SU-DHL-6 (cell line): ENCODE results near the gene ZNF562.

ENCODE experiments used
- H2AFZ ChIP-seq: fragments of 200-600 bp; sonication (generic); 2 replicates; pipeline ENCODE4 v1.6.1; 2014; ENCODE audit warnings: low read depth, mild to moderate bottlenecking, moderate library complexity, mixed read lengths, antibody characterized with exemption, low read length; ENCODE audit not compliant: severe bottlenecking
- H3F3A ChIP-seq: fragments of 200-600 bp; shearing (Covaris generic); 2 replicates; pipeline ENCODE4 v1.6.0; 2016; ENCODE audit warnings: antibody characterized with exemption, mild to moderate bottlenecking; ENCODE audit not compliant: insufficient read depth
- H3K27ac ChIP-seq: fragments of 200-600 bp; sonication (generic); 2 replicates; pipeline ENCODE4 v1.5.1; 2016; ENCODE audit warnings: low read depth, mild to moderate bottlenecking, low read length, moderate library complexity, mixed read lengths
- H3K27me3 ChIP-seq: fragments of 200-600 bp; sonication (generic), shearing (Covaris generic); 2 replicates; pipeline ENCODE4 v1.6.0; 2014; ENCODE audit warnings: mild to moderate bottlenecking, low read length
- H3K36me3 ChIP-seq: fragments of 200-600 bp; sonication (generic); 2 replicates; pipeline ENCODE4 v1.6.1; 2014; ENCODE audit warnings: mild to moderate bottlenecking, low read length, mixed read lengths
- H3K4me2 ChIP-seq: fragments of 300-600, 200-600 bp; shearing (Covaris generic), sonication (generic); 2 replicates; pipeline ENCODE4 v1.6.0; 2014; ENCODE audit warnings: low read length, low read depth, mild to moderate bottlenecking; ENCODE audit not compliant: poor library complexity, severe bottlenecking
- H3K4me3 ChIP-seq: fragments of 200-600 bp; sonication (generic); 2 replicates; pipeline ENCODE4 v1.5.1; 2014; ENCODE audit warnings: antibody characterized with exemption, low read length, mild to moderate bottlenecking, mixed read lengths; ENCODE audit not compliant: insufficient read depth, poor library complexity, severe bottlenecking
- H3K79me2 ChIP-seq: fragments of 200-600 bp; sonication (generic); 2 replicates; pipeline ENCODE4 v1.6.1; 2014; ENCODE audit warnings: mild to moderate bottlenecking, low read length, moderate library complexity; ENCODE audit not compliant: insufficient read depth
- H3K9ac ChIP-seq: fragments of 200-600 bp; sonication (generic); 2 replicates; pipeline ENCODE4 v1.7.0; 2014; ENCODE audit warnings: mild to moderate bottlenecking, low read length
- H3K9me2 ChIP-seq: fragments of 200-600 bp; sonication (generic); replicated peaks from 2 replicates; pipeline ENCODE4 v1.6.1; 2014; ENCODE audit warnings: low read length; ENCODE audit not compliant: insufficient read depth
- H3K9me3 ChIP-seq: fragments of 200-600 bp; sonication (generic); 2 replicates; pipeline ENCODE4 v1.6.1; 2014; ENCODE audit warnings: low read length, mixed read lengths; ENCODE audit not compliant: insufficient read depth
- H4K20me1 ChIP-seq: fragments of 200-600 bp; sonication (generic); 2 replicates; pipeline ENCODE4 v1.6.1; 2014; ENCODE audit warnings: low read depth, mild to moderate bottlenecking, antibody characterized with exemption, low read length, moderate library complexity, mixed read lengths
- CTCF ChIP-seq: fragments of 200-600 bp; sonication (generic); IDR thresholded peaks from one replicate; pipeline ENCODE4 v1.5.1; 2017; ENCODE audit warnings: antibody characterized with exemption, mild to moderate bottlenecking, low read length, moderate library complexity; ENCODE audit not compliant: insufficient read depth, poor library complexity, severe bottlenecking
- EZH2phosphoT487 ChIP-seq: fragments of 200-600 bp; sonication (generic), shearing (Covaris generic); conservative IDR thresholded peaks from 2 replicates; pipeline ENCODE4 v1.6.1; 2018; ENCODE audit warnings: mild to moderate bottlenecking, antibody characterized with exemption, low read length, moderate library complexity, mixed read lengths

Gene ZNF562

GRCh38 chr19:9720541-9720940, 45.6 kb upstream of the ZNF562 start:
- TF ChIP-seq EZH2phosphoT487 (no peak), CTCF (no peak)
- Histone ChIP-seq H3K9me2 (no peaks in the 10 kb centered on the region), H3F3A (no peaks in the 10 kb centered on the region), H3K9ac (no peak overlapping the region), H4K20me1 (no peaks in the 10 kb centered on the region), H3K79me2 (no peaks in the 10 kb centered on the region), H3K9me3 (no peaks in the 10 kb centered on the region), H3K4me3 (no peak overlapping the region), H3K36me3 (no peaks in the 10 kb centered on the region), H3K4me2 (no peak overlapping the region), H2AFZ (no peak overlapping the region), H3K27me3 (no peaks in the 10 kb centered on the region), H3K27ac (no peak overlapping the region)

GRCh38 chr19:9711815-9712214, 36.9 kb upstream of the ZNF562 start:
- no peaks in the 10 kb centered on the region for H4K20me1 ChIP-seq
- no peak for TF ChIP-seq EZH2phosphoT487
- TF ChIP-seq CTCF = no peak
- no peaks in the 10 kb centered on the region for H3K36me3 ChIP-seq
- H3K9me3 ChIP-seq = peaks cover 5% of the 10 kb centered on the region; the same call in 1 of the 2 replicates
- no peak overlapping the region for H3K27ac ChIP-seq
- H3K27me3 ChIP-seq = no peaks in the 10 kb centered on the region
- H3K9me2 ChIP-seq = no peaks in the 10 kb centered on the region
- H3K79me2 ChIP-seq = no peaks in the 10 kb centered on the region
- no peaks in the 10 kb centered on the region for H3F3A ChIP-seq
- H2AFZ ChIP-seq = no peak overlapping the region
- no peak overlapping the region for H3K4me3 ChIP-seq
- no peak overlapping the region for H3K4me2 ChIP-seq
- H3K9ac ChIP-seq = no peak overlapping the region

GRCh38 chr19:9709305-9709704, 34.4 kb upstream of the ZNF562 start:
- H3K4me2 ChIP-seq = no peak overlapping the region
- H2AFZ ChIP-seq = no peak overlapping the region

More at GRCh38 chr19:9709305-9709704, 34.4 kb upstream of the ZNF562 start:
- H3K79me2 ChIP-seq = no peaks in the 10 kb centered on the region
- no peaks in the 10 kb centered on the region for H3F3A ChIP-seq
- H3K4me3 ChIP-seq = no peak overlapping the region
- H3K27me3 ChIP-seq = no peaks in the 10 kb centered on the region
- no peak overlapping the region for H3K9ac ChIP-seq
- no peak for TF ChIP-seq CTCF
- no peak for TF ChIP-seq EZH2phosphoT487
- no peaks in the 10 kb centered on the region for H3K36me3 ChIP-seq
- H3K9me2 ChIP-seq = no peaks in the 10 kb centered on the region
- H4K20me1 ChIP-seq = no peaks in the 10 kb centered on the region
- H3K27ac ChIP-seq = no peak overlapping the region
- H3K9me3 ChIP-seq = peaks cover 5% of the 10 kb centered on the region; the same call in 1 of the 2 replicates
